ENCODE data around the gene CLOCK.

- TF ChIP-seq TCF7L2 (IDR thresholded peaks at IDR 0.05; ENCODE audit: low read depth, low read length) = no peak
- TF ChIP-seq CTCF (IDR thresholded peaks at IDR 0.05) = no peak
Measured at GRCh38 chr4:55458611-55459010, 88.1 kb downstream of the CLOCK start.

Data from Panc1 (cell line).